GM19467 (cell line): Measurements from ENCODE around the gene PLXND1.

ENCODE experiments used
- ATAC-seq: cut with Tn5 transposase; IDR thresholded peaks from one replicate; pipeline ENCODE4 v1.9.1; 2021; ENCODE audit warnings: mild to moderate bottlenecking, moderate library complexity; ENCODE audit not compliant: unreplicated experiment

The PLXND1 gene

GRCh38 chr3:129567939-129568338, 38.5 kb downstream of the PLXND1 start:
- no peak for ATAC-seq

- ATAC-seq, result no peak
Observed at GRCh38 chr3:129567176-129567705, 39.2 kb downstream of the PLXND1 start.

GRCh38 chr3:129565902-129566301, 40.6 kb downstream of the PLXND1 start:
- no peak for ATAC-seq

- ATAC-seq, result no peak
Observed at GRCh38 chr3:129564981-129565644, 41.4 kb downstream of the PLXND1 start.

- no peak for ATAC-seq
Observed at GRCh38 chr3:129563850-129564535, 42.5 kb downstream of the PLXND1 start.

GRCh38 chr3:129563332-129563731, 43.1 kb downstream of the PLXND1 start:
- no peak for ATAC-seq

- ATAC-seq, result no peak
Observed at GRCh38 chr3:129562803-129563202, 43.7 kb downstream of the PLXND1 start.

GRCh38 chr3:129561619-129562248, 44.7 kb downstream of the PLXND1 start:
- ATAC-seq, result no peak

- no peak for ATAC-seq
Observed at GRCh38 chr3:129560911-129561594, 45.4 kb downstream of the PLXND1 start.

- no peak for ATAC-seq
Observed at GRCh38 chr3:129560269-129560787, 46.1 kb downstream of the PLXND1 start.

- ATAC-seq, result no peak
Observed at GRCh38 chr3:129559565-129560079, 46.9 kb downstream of the PLXND1 start.

GRCh38 chr3:129558772-129559564, 47.5 kb downstream of the PLXND1 start:
- no peak for ATAC-seq

- no peak for ATAC-seq
Observed at GRCh38 chr3:129558081-129558771, 48.2 kb downstream of the PLXND1 start.

- ATAC-seq, result no peak
Observed at GRCh38 chr3:129557548-129557894, 49.0 kb downstream of the PLXND1 start.

- ATAC-seq, result no peak
Observed at GRCh38 chr3:129556890-129557547, 49.5 kb downstream of the PLXND1 start.

- ATAC-seq, result no peak
Observed at GRCh38 chr3:129556358-129556695, 50.1 kb downstream of the PLXND1 start.

GRCh38 chr3:129555616-129556357, 50.7 kb downstream of the PLXND1 start:
- ATAC-seq, result no peak

GRCh38 chr3:129555153-129555550, 51.3 kb downstream of the PLXND1 start:
- no peak for ATAC-seq
